NCI-H2196 treated with DMSO at 0.1 percent for 48 hours (cell line): ENCODE measurements around the gene ABCG2.

Source experiments
- DNase-seq: peaks from one replicate; lab custom pipeline; 2025; ENCODE audit not compliant: unreplicated experiment; lab: John Stamatoyannopoulos, UW

ABCG2 gene

GRCh38 chr4:88077911-88078524, 80.4 kb downstream of the ABCG2 start:
- DNase-seq, result no peak

GRCh38 chr4:88075336-88075735, 83.1 kb downstream of the ABCG2 start:
- no peak for DNase-seq

GRCh38 chr4:88070031-88070430, 88.4 kb downstream of the ABCG2 start:
- no peak for DNase-seq

- no peak for DNase-seq
These were observed 94.0 kb downstream of the ABCG2 start for GRCh38 chr4:88064410-88064809.

- no peak for DNase-seq
These were observed 94.7 kb downstream of the ABCG2 start for GRCh38 chr4:88063634-88064296.

- no peak for DNase-seq
These were observed 95.6 kb downstream of the ABCG2 start for GRCh38 chr4:88062843-88063242.

GRCh38 chr4:88062311-88062710, 96.1 kb downstream of the ABCG2 start:
- no peak for DNase-seq

GRCh38 chr4:88060431-88060830, 98.0 kb downstream of the ABCG2 start:
- DNase-seq, result no peak

- DNase-seq, result no peak
These were observed 98.7 kb downstream of the ABCG2 start for GRCh38 chr4:88059766-88060165.

GRCh38 chr4:88058295-88058694, 100.1 kb downstream of the ABCG2 start:
- no peak for DNase-seq

- no peak for DNase-seq
These were observed 103.5 kb downstream of the ABCG2 start for GRCh38 chr4:88054901-88055300.

GRCh38 chr4:88054229-88054628, 104.2 kb downstream of the ABCG2 start:
- DNase-seq, result no peak

GRCh38 chr4:88045021-88045420, 113.4 kb downstream of the ABCG2 start:
- no peak for DNase-seq

GRCh38 chr4:88043586-88044340, 114.7 kb downstream of the ABCG2 start:
- no peak for DNase-seq

GRCh38 chr4:88043001-88043400, 115.4 kb downstream of the ABCG2 start:
- no peak for DNase-seq

GRCh38 chr4:88041626-88042025, 116.8 kb downstream of the ABCG2 start:
- no peak for DNase-seq

GRCh38 chr4:88040707-88041106, 117.7 kb downstream of the ABCG2 start:
- no peak for DNase-seq
